Keratinocyte (primary cell): ENCODE measurements around the gene MCTS1. TPM values are rescaled to one million over a fixed set of nuclear protein-coding genes. Genes with fewer than 3 reads are reported as not detected.

Experiments
- DNase-seq: peaks from one replicate; pipeline ENCODE4 v3.0.0-alpha.2; 2011; ENCODE audit warnings: low read depth, missing footprints, low spot score
- FAIRE-seq: peaks from 2 replicates; lab custom pipeline; 2011; peaks lifted over from hg19 to GRCh38; lab: Jason Lieb, UNC
- H2AFZ ChIP-seq: 2 replicates; pipeline ENCODE4 v1.6.0; 2012; ENCODE audit warnings: low read length, control low read depth, inconsistent platforms; ENCODE audit not compliant: control insufficient read depth
- H3K27ac ChIP-seq: 2 replicates; pipeline ENCODE4 v1.5.1; 2011; ENCODE audit warnings: low read length; ENCODE audit not compliant: control insufficient read depth, insufficient read depth
- H3K27me3 ChIP-seq: 3 replicates; pipeline ENCODE4 v1.6.0; 2011; ENCODE audit warnings: low read length; ENCODE audit not compliant: control insufficient read depth, insufficient read depth; ENCODE audit errors: extremely low read depth
- H3K36me3 ChIP-seq, 2 experiments: 2 replicates in 1 of 2; 3 replicates in 1 of 2; pipeline ENCODE4 v1.5.1; 2011; ENCODE audit warnings: low read length in 2 of 2, mild to moderate bottlenecking in 1 of 2; ENCODE audit not compliant: control insufficient read depth in 2 of 2, insufficient read depth in 2 of 2; ENCODE audit errors: extremely low read depth in 1 of 2
- H3K4me1 ChIP-seq: 3 replicates; pipeline ENCODE4 v1.5.1; 2011; ENCODE audit warnings: low read length; ENCODE audit not compliant: control insufficient read depth, insufficient read depth; ENCODE audit errors: extremely low read depth
- H3K4me2 ChIP-seq: 3 replicates; pipeline ENCODE4 v1.6.0; 2011; ENCODE audit warnings: low read depth, low read length; ENCODE audit not compliant: control insufficient read depth, insufficient read depth; ENCODE audit errors: extremely low read depth
- H3K4me3 ChIP-seq, 3 experiments: fragments of 200-600 bp in 1 of 3; sonication (generic) in 1 of 3; 2 replicates in 2 of 3; 3 replicates in 1 of 3; pipeline ENCODE4 v1.5.1; 2011 to 2016; ENCODE audit warnings: low read length in 3 of 3, mild to moderate bottlenecking in 3 of 3, control low read depth in 2 of 3, inconsistent platforms in 1 of 3, low read depth in 1 of 3, mixed read lengths in 1 of 3, mixed run types in 1 of 3, moderate library complexity in 1 of 3; ENCODE audit not compliant: control insufficient read depth in 2 of 3, insufficient read depth in 2 of 3; ENCODE audit errors: extremely low read depth in 1 of 3
- H3K79me2 ChIP-seq: 2 replicates; pipeline ENCODE4 v1.6.0; 2012; ENCODE audit warnings: low read length; ENCODE audit not compliant: control insufficient read depth, insufficient read depth
- H3K9ac ChIP-seq: 3 replicates; pipeline ENCODE4 v1.6.0; 2011; ENCODE audit warnings: low read length; ENCODE audit not compliant: control insufficient read depth, insufficient read depth; ENCODE audit errors: extremely low read depth
- H3K9me1 ChIP-seq: 3 replicates; pipeline ENCODE4 v1.6.0; 2011; ENCODE audit warnings: low read length; ENCODE audit not compliant: control insufficient read depth, insufficient read depth; ENCODE audit errors: extremely low read depth
- H3K9me3 ChIP-seq: 2 replicates; pipeline ENCODE4 v1.5.1; 2012; ENCODE audit warnings: low read depth, low read length; ENCODE audit not compliant: control insufficient read depth
- H4K20me1 ChIP-seq: 3 replicates; pipeline ENCODE4 v1.6.0; 2011; ENCODE audit warnings: low read length; ENCODE audit not compliant: control insufficient read depth, insufficient read depth; ENCODE audit errors: extremely low read depth
- EZH2 ChIP-seq: IDR thresholded peaks from one replicate; pipeline ENCODE4 v1.6.1; 2012; ENCODE audit warnings: inconsistent platforms, mild to moderate bottlenecking, low read length, moderate library complexity
- dilution Hi-C: fragments of 300-500 bp; cut with MboI; formaldehyde crosslinking; loops from one replicate; pipeline ENCODE4 v1.7.0; 2020; ENCODE audit warnings: low sequenced_read_pairs; ENCODE audit not compliant: extremely low pct_ligation_motif_present
- polyA plus RNA-seq, 5 experiments: library from polyadenylated mRNA; depleted of rRNA in 3 of 5; stranded (reverse) in 3 of 5; stranded (forward) in 1 of 5; unstranded in 1 of 5; fragments of >200 nt; gene quantifications; 1 replicate in 1 of 5; 2 replicates in 3 of 5; 3 replicates in 1 of 5; pipeline versions ENCODE4 v1.2.1 to v1.2.3, GENCODE V29; 2011 to 2012; ENCODE audit warnings: missing spikeins in 2 of 5, low read depth in 1 of 5, low replicate concordance in 1 of 5
- TF ChIP-seq, protein P1 (sequence below), 3 experiments: IDR thresholded peaks in 1 of 3; conservative IDR thresholded peaks in 1 of 3; optimal IDR thresholded peaks in 1 of 3; 2 replicates in 2 of 3; 3 replicates in 1 of 3; pipeline versions ENCODE3 to v1.5.1; 2011; ENCODE audit warnings: low read length in 3 of 3, mild to moderate bottlenecking in 3 of 3, moderate library complexity in 2 of 3, control low read depth in 1 of 3, inconsistent platforms in 1 of 3; ENCODE audit not compliant: insufficient read depth in 2 of 3; ENCODE audit errors: extremely low read depth in 1 of 3

MCTS1 gene
- polyA plus RNA-seq, 1 donor (not counting 4 experiments of a cell fraction or from before 2014, with no cell fraction given) = 97.7 TPM

DNA sequence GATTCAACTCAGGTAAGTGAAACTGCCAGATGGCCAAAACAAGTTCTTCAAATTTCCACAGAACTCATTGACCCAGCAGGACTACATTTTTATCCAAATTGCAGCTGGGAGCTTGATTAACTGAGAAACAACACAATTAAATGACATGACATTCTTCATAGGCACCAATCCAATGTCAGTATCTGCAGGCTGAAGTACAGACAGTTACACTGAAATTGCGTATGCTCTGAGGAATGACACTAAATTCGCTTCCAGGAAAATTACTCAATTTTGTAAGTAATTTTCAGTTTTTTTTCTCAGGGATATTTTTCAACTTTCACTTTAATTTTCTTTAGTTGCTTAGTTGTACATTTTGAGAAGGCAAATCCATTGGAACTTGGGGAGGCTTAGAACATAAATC lies 21.5 kb downstream of the MCTS1 start:
- dilution Hi-C loops = no loop called here
- H3K36me3 ChIP-seq = no peaks in the 10 kb centered on the region
- no peak overlapping the region for H2AFZ ChIP-seq
- H3K9me1 ChIP-seq = no peaks in the 10 kb centered on the region
- H3K27ac ChIP-seq = no peak overlapping the region
- no peaks in the 10 kb centered on the region for H3K9me3 ChIP-seq
- no peak overlapping the region for H3K9ac ChIP-seq
- FAIRE-seq = no peak
- H3K4me3 ChIP-seq = no peak overlapping the region
- no peaks in the 10 kb centered on the region for H3K27me3 ChIP-seq
- no peak for TF ChIP-seq EZH2
- TF ChIP-seq, protein P1, sequence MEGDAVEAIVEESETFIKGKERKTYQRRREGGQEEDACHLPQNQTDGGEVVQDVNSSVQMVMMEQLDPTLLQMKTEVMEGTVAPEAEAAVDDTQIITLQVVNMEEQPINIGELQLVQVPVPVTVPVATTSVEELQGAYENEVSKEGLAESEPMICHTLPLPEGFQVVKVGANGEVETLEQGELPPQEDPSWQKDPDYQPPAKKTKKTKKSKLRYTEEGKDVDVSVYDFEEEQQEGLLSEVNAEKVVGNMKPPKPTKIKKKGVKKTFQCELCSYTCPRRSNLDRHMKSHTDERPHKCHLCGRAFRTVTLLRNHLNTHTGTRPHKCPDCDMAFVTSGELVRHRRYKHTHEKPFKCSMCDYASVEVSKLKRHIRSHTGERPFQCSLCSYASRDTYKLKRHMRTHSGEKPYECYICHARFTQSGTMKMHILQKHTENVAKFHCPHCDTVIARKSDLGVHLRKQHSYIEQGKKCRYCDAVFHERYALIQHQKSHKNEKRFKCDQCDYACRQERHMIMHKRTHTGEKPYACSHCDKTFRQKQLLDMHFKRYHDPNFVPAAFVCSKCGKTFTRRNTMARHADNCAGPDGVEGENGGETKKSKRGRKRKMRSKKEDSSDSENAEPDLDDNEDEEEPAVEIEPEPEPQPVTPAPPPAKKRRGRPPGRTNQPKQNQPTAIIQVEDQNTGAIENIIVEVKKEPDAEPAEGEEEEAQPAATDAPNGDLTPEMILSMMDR (optimal IDR thresholded peaks at IDR 0.05 in 1 of 3, IDR thresholded peaks at IDR 0.05 in 1 of 3, conservative IDR thresholded peaks at IDR 0.05 in 1 of 3; ENCODE audit: extremely low read depth in 1 of 3, insufficient read depth in 2 of 3, low read length in 3 of 3) = no peak
- H3K4me1 ChIP-seq = no peaks in the 10 kb centered on the region
- H3K4me2 ChIP-seq = no peak overlapping the region
- DNase-seq = no peak
- H3K79me2 ChIP-seq = no peaks in the 10 kb centered on the region
- no peaks in the 10 kb centered on the region for H4K20me1 ChIP-seq

DNA sequence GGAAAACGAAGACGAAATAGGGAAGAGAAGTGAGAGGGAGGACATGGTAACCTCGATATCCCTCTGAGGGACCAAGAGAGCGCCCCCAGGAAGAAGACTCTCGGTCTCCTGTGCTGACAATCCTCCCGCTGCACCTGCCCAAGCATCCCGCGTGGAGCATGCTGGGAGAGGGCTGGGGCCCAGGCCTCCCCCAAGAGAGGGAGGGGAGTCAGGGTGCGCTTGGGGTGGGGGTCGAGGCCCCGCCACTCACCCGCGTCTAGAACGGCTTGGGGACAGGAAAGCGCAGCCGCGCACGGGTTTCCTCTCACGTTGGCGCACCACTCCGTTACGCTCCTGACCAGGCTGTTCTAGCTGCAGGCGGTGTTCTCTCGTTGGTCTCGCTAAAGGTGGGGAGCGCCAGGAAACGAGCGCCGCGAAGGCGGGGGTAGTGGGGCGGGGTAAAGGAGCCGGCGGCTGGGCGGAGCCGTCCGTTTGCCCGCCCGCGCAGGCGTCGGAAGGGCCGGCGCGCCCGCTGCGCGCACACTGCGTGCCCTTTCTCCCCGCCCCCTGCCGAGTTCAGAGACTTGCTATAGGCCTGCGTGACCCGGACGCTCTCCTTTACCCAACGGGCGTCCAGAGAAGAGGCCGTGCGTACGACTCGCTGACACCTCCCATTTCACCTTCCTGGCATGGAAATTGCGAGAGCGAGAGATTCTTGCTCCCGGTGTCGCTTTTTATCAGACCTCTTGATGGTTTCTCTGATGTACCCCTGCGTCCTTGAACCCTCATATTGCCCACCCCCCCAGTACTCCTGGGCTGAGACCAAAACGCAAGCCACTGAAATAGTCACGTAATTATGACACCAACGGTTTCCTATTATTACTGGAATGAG lies 26.0 kb downstream of the MCTS1 start, which contains the start of gene C1GALT1C1:
Gene C1GALT1C1, minus strand, starts transcription at position 388 of the 871 bp plus-strand sequence. CDS start 2,888 bp downstream, outside the sequence.
- FAIRE-seq (peak; percentile 36), DNase-seq (peak; percentile 26)
- Histone ChIP-seq H4K20me1 (no peaks in the 10 kb centered on the region), H3K27ac (peak within 1 kb of the TSS; percentile 70), H2AFZ (peak within 1 kb of the TSS; percentile 80), H3K79me2 (no peaks in the 10 kb centered on the region), H3K9me1 (no peaks in the 10 kb centered on the region), H3K4me1 (no peaks in the 10 kb centered on the region), H3K27me3 (no peaks in the 10 kb centered on the region), H3K36me3 (no peaks in the 10 kb centered on the region), H3K9ac (peak within 1 kb of the TSS; percentile 72), H3K4me3 (peak within 1 kb of the TSS; percentile 63 to 73 (median 72)), H3K4me2 (peak within 1 kb of the TSS; percentile 79), H3K9me3 (no peaks in the 10 kb centered on the region)
- no peak for TF ChIP-seq EZH2
- TF ChIP-seq, protein P1 (optimal IDR thresholded peaks at IDR 0.05 in 1 of 3, IDR thresholded peaks at IDR 0.05 in 1 of 3, conservative IDR thresholded peaks at IDR 0.05 in 1 of 3; ENCODE audit: extremely low read depth in 1 of 3, insufficient read depth in 2 of 3, low read length in 3 of 3) = peak in 1 of 3 experiments; percentile 1
- dilution Hi-C loops = no loop called here
